ENCODE data around the gene RTN4RL2. TPM values are rescaled to one million over a fixed set of nuclear protein-coding genes. Genes with fewer than 3 reads are reported as not detected.

Gene RTN4RL2
- total RNA-seq, 1 experiment from 2014 or later = 3.6 TPM

DNA sequence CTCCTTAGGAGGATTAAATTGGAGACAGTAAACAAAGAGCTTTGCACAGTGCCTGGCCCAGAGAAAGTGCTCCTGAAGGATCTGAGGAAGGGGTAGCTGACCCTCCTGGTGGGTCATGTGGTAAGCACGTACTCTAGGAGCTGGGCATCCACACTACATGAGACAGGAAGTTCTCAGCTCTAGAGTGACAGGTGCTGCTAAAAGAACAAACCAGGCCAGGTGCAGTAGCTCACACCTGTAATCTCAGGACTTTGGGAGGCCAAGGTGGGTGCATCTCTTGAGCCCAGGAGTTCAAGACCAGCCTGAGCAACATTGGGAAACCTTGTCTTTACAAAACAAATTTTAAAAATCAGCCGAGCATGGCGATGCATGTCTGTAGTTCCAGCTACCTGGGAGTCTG, 42.0 kb downstream of the RTN4RL2 start:
- H3K4me3 Mint-ChIP-seq (ENCODE audit: low read depth, unreplicated experiment) = no peak overlapping the region
- CTCF ChIA-PET = interaction anchor here (0.9 to 2.1 kb wide), 3 partner anchors 9 to 16 kb away, joined by 4 to 11 read pairs (median 5); partner anchors contain the start of gene SLC43A1
- DNase-seq = no peak
- peaks cover 17% of the 10 kb centered on the region for H3K36me3 Mint-ChIP-seq (ENCODE audit: insufficient read depth, unreplicated experiment)
- no TSS peak for BruUV-seq (replicated peaks)
- no peaks in the 10 kb centered on the region for H3K27me3 Mint-ChIP-seq (ENCODE audit: unreplicated experiment)
- no peaks in the 10 kb centered on the region for H3K9me3 Mint-ChIP-seq (ENCODE audit: low read depth, unreplicated experiment)
- no peak overlapping the region for H3K27ac Mint-ChIP-seq (ENCODE audit: unreplicated experiment)
- peaks cover 36% of the 10 kb centered on the region for H3K4me1 Mint-ChIP-seq (ENCODE audit: low read depth, unreplicated experiment)
- intact Hi-C loops (cut with micrococcal nuclease; ENCODE audit: unreplicated experiment) = no loop called here
- TF ChIP-seq, protein P1, sequence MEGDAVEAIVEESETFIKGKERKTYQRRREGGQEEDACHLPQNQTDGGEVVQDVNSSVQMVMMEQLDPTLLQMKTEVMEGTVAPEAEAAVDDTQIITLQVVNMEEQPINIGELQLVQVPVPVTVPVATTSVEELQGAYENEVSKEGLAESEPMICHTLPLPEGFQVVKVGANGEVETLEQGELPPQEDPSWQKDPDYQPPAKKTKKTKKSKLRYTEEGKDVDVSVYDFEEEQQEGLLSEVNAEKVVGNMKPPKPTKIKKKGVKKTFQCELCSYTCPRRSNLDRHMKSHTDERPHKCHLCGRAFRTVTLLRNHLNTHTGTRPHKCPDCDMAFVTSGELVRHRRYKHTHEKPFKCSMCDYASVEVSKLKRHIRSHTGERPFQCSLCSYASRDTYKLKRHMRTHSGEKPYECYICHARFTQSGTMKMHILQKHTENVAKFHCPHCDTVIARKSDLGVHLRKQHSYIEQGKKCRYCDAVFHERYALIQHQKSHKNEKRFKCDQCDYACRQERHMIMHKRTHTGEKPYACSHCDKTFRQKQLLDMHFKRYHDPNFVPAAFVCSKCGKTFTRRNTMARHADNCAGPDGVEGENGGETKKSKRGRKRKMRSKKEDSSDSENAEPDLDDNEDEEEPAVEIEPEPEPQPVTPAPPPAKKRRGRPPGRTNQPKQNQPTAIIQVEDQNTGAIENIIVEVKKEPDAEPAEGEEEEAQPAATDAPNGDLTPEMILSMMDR (IDR thresholded peaks at IDR 0.05; ENCODE audit: unreplicated experiment) = no peak

DNA sequence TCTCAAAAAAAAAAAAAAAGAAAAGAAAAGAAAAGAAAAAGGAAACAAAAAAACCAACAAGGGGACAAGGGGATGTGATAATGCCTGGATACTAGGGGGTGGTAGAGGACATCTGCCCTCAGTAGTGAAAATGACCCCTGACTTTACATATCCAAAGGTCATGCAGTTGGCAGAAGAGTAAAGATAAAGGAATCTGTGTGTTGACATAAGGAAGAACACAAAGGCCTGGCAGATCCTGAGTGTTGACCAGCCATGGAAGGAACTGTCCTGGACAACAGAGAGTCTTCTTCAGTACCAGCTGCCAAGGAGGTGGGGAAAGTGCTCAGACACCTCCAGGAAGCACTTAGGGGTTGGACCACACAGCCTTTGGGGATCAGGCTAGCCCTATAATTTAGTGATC, 42.5 kb downstream of the RTN4RL2 start:
- H3K9me3 Mint-ChIP-seq (ENCODE audit: low read depth, unreplicated experiment) = no peaks in the 10 kb centered on the region
- H3K27ac Mint-ChIP-seq (ENCODE audit: unreplicated experiment) = no peak overlapping the region
- H3K4me1 Mint-ChIP-seq (ENCODE audit: low read depth, unreplicated experiment) = peaks cover 31% of the 10 kb centered on the region
- H3K27me3 Mint-ChIP-seq (ENCODE audit: unreplicated experiment) = no peaks in the 10 kb centered on the region
- intact Hi-C loops (cut with micrococcal nuclease; ENCODE audit: unreplicated experiment) = no loop called here
- no peak for DNase-seq
- peaks cover 13% of the 10 kb centered on the region for H3K36me3 Mint-ChIP-seq (ENCODE audit: insufficient read depth, unreplicated experiment)
- TF ChIP-seq, protein P1 (IDR thresholded peaks at IDR 0.05; ENCODE audit: unreplicated experiment) = no peak
- H3K4me3 Mint-ChIP-seq (ENCODE audit: low read depth, unreplicated experiment) = no peak overlapping the region
- CTCF ChIA-PET = interaction anchor here (0.6 to 2.1 kb wide), 2 partner anchors 9 to 12 kb away, joined by 3 to 11 read pairs; no protein-coding TSS in a partner anchor
- BruUV-seq (replicated peaks) = no TSS peak

DNA sequence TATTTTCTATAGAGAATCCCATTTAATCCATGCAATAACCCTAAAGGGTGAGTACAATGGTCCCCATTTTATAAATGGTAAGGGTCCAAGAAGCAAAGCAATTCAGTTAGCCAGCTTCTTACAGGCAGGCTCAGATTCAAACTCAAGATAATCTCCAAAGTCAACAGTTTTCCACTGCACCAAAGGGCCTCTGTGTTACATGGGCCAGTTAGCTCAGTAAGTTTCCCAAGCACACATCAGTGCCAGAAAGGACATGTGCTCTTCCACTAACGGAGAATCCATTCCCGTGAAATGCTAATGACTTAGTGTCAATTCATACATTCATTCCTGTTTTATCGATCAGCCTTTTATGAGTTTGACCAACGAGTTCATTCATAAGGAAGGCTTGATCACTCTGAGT, 44.2 kb downstream of the RTN4RL2 start:
- no peak overlapping the region for H3K27ac Mint-ChIP-seq (ENCODE audit: unreplicated experiment)
- BruUV-seq (replicated peaks) = no TSS peak

DNA sequence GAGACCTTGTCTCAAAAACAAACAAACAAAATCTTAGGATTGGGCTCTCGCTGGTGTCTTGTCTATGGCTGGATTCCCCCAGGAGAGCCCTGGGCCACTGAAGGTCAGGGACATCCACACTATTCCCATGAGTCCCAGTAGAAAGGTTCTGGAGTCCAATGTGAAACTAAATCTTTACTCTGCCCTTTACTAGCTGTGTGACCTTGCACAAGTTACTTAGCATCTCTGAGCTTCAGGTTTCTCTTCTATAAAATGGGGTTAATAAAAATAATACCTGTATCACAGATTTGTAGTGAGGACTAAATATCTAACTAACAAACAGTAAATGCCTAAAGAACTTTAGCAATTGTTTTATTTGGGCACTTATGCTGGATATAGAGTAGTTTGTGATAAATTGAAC, 46.2 kb downstream of the RTN4RL2 start:
- Mint-ChIP-seq H3K4me1 (ENCODE audit: low read depth, unreplicated experiment) (peaks cover 13% of the 10 kb centered on the region), H3K4me3 (ENCODE audit: low read depth, unreplicated experiment) (no peak overlapping the region), H3K9me3 (ENCODE audit: low read depth, unreplicated experiment) (no peaks in the 10 kb centered on the region), H3K27ac (ENCODE audit: unreplicated experiment) (no peak overlapping the region), H3K27me3 (ENCODE audit: unreplicated experiment) (no peaks in the 10 kb centered on the region), H3K36me3 (ENCODE audit: insufficient read depth, unreplicated experiment) (peaks cover 4% of the 10 kb centered on the region)
- intact Hi-C loops (cut with micrococcal nuclease; ENCODE audit: unreplicated experiment) = no loop called here
- no TSS peak for BruUV-seq (replicated peaks)
- TF ChIP-seq, protein P1 (IDR thresholded peaks at IDR 0.05; ENCODE audit: unreplicated experiment) = no peak
- DNase-seq = no peak
- CTCF ChIA-PET = interaction anchor here (1.1 to 1.2 kb wide), 2 partner anchors 13 kb away, joined by 4 to 5 read pairs; no protein-coding TSS in a partner anchor

More for the DNA sequence above, 44.2 kb downstream of the RTN4RL2 start:
- H3K9me3 Mint-ChIP-seq (ENCODE audit: low read depth, unreplicated experiment) = no peaks in the 10 kb centered on the region
- H3K4me3 Mint-ChIP-seq (ENCODE audit: low read depth, unreplicated experiment) = no peak overlapping the region
- intact Hi-C loops (cut with micrococcal nuclease; ENCODE audit: unreplicated experiment) = no loop called here
- TF ChIP-seq, protein P1 (IDR thresholded peaks at IDR 0.05; ENCODE audit: unreplicated experiment) = no peak
- CTCF ChIA-PET = no interaction called here
- peaks cover 9% of the 10 kb centered on the region for H3K36me3 Mint-ChIP-seq (ENCODE audit: insufficient read depth, unreplicated experiment)
- DNase-seq = no peak
- no peaks in the 10 kb centered on the region for H3K27me3 Mint-ChIP-seq (ENCODE audit: unreplicated experiment)
- H3K4me1 Mint-ChIP-seq (ENCODE audit: low read depth, unreplicated experiment) = peaks cover 23% of the 10 kb centered on the region
